Upper lobe of left lung (tissue), 4 donors: ENCODE results near the gene ADGRD2.

Experiments used
- POLR2A ChIP-seq, 4 donors: fragments of 450-650 bp; IDR thresholded peaks; one replicate each; pipeline ENCODE4 v1.5.1; 2016 to 2017; ENCODE audit warnings: antibody characterized with exemption in 4 of 4, mild to moderate bottlenecking in 2 of 4
- TF ChIP-seq, protein P1 (sequence below), 6 experiments: fragments of 450-650 bp in 4 of 6; fragments of 200-600 bp in 2 of 6; sonication (generic) in 2 of 6; IDR thresholded peaks; one replicate each; pipeline ENCODE4 v1.5.1; 2016 to 2019; ENCODE audit warnings: antibody characterized with exemption in 6 of 6

DNA sequence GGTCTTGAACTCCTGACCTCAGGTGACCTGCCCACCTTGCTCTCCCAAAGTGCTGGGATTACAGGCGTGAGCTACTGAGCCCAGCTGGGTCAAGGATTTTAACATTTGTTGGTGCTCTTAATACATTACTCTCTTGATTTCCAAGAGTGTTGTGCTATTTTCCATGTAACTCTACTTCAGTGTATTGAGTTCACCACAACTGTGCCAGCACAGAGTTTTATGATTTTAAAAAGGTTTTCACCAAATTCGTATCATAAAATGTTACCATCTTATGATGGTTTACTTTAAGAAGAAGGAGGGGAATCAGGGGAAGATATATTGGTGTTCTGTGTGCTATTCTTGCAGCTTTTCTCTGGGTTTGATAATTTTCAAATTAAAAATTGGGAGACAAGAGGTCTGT is 6.6 kb upstream of the ADGRD2 start:
- TF ChIP-seq, protein P1, sequence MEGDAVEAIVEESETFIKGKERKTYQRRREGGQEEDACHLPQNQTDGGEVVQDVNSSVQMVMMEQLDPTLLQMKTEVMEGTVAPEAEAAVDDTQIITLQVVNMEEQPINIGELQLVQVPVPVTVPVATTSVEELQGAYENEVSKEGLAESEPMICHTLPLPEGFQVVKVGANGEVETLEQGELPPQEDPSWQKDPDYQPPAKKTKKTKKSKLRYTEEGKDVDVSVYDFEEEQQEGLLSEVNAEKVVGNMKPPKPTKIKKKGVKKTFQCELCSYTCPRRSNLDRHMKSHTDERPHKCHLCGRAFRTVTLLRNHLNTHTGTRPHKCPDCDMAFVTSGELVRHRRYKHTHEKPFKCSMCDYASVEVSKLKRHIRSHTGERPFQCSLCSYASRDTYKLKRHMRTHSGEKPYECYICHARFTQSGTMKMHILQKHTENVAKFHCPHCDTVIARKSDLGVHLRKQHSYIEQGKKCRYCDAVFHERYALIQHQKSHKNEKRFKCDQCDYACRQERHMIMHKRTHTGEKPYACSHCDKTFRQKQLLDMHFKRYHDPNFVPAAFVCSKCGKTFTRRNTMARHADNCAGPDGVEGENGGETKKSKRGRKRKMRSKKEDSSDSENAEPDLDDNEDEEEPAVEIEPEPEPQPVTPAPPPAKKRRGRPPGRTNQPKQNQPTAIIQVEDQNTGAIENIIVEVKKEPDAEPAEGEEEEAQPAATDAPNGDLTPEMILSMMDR (IDR thresholded peaks at IDR 0.05) = no peak
- TF ChIP-seq POLR2A (IDR thresholded peaks at IDR 0.05) = no peak
